Cardiac fibroblast (primary cell): ENCODE data around the gene TIGD1.
A peak's percentile ranks its signal among the peaks of the same experiment; 100 is the strongest.

Source experiments
- DNase-seq, 2 donors: peaks; one replicate each; pipeline versions ENCODE4 v3.0.0 to v3.0.0-alpha.2; 2010; ENCODE audit warnings: low read depth in 2 of 2
- H3K4me3 ChIP-seq, 2 donors: replicated peaks in 1 of 2; 1 replicate in 1 of 2; 2 replicates in 1 of 2; pipeline ENCODE4 v1.5.1; 2011; ENCODE audit warnings: low read depth in 2 of 2, low read length in 2 of 2, mild to moderate bottlenecking in 2 of 2, moderate library complexity in 1 of 2
- CTCF ChIP-seq: IDR thresholded peaks from one replicate; pipeline ENCODE4 v1.5.1; 2011; ENCODE audit warnings: low read depth, mild to moderate bottlenecking, low read length, inconsistent platforms

TIGD1 gene

GRCh38 chr2:232550354-232551249 is at the start of gene TIGD1, which contains the start of gene EIF4E2:
Gene TIGD1, minus strand, starts transcription at chr2:232550557. Its CDS starts 675 bp downstream, at chr2:232549882.
Gene EIF4E2, plus strand, starts transcription at chr2:232550689. Its CDS starts 36 bp downstream, at chr2:232550725.
- peak; percentile 33 for TF ChIP-seq CTCF
- DNase-seq = peak; percentile 92 to 96

DNA sequence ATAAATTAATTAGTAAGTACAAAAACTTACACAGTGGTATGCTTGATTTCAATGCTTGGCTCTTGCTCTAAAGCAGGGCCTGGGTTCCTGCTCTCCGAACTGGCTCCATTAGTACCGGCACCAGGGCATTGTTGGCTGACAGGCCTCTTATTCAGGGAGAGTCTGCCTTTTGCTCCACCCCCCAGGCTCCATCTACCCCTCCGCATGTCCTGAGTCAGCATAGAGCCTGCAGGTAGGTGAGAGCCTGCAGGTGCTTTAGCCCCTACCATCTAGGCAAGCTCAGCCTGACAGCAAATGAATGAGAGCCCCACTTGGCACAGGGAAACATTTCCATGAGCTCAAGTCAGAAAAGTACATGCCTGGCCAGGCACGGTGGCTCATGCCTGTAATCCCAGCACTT is 47.9 kb upstream of the TIGD1 start:
- H3K4me3 ChIP-seq = no peak overlapping the region
- no peak for TF ChIP-seq CTCF
- DNase-seq = no peak

More at GRCh38 chr2:232550354-232551249, at the start of gene TIGD1, which contains the start of gene EIF4E2:
- peak within 1 kb of the TSS; percentile 86 to 87 for H3K4me3 ChIP-seq

DNA sequence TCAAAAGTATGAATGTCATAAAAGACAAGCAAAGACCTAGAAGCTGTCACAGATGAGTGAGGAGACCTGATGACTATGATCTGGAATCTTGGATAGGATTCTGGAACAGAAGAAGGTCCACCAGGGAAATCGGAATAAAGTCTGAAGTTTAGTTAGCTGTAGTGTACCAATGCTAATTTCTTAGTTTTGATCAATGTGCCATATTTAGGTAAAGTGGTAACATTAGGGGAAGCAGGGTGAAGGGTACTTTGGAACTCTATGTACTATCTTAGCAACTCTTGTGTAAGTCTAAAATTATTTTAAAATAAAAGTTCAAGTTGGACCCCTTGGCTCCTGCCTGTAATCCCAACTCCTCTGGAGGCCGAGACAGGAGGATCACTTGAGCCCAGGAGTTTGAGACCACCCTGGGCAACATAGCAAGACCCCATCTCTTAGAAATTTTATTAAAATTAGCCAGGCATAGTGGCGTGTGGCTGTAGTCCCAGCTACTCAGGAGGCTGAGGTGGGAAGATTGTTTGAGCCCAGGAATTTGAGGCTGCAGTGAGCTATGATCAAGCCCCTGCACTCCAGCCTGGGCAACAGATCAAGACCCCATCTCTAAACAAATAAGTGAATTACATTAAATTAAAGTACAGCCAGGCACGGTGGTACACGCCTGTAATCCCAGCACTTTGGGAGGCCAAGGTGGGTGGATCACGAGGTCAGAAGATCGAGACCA is 47.2 kb upstream of the TIGD1 start:
- no peak overlapping the region for H3K4me3 ChIP-seq
- no peak for TF ChIP-seq CTCF
- no peak for DNase-seq

DNA sequence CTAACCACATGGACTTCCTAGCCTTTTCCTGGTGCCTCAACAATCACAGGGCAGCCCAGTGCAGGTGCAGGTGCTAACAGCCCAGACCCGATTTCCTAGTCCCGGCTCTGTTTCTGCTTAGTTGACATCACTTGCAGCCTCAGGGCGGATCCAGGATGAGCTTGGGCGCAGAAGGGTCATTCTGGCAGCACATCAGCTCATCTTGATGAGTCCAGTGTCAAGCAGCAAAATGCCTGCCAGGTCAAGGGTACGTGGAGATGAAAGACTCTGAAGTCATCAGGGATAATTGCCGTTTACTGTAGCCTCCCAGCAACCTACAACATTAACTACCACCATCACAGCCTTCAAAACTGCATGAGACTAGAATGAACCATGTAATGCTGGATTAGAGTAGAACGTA is 43.6 kb upstream of the TIGD1 start:
- DNase-seq = no peak
- no peak overlapping the region for H3K4me3 ChIP-seq
- TF ChIP-seq CTCF = no peak

- DNase-seq = peak; percentile 73 to 89
- H3K4me3 ChIP-seq = no peak overlapping the region
- peak; percentile 26 for TF ChIP-seq CTCF
Observed at GRCh38 chr2:232592772-232593395, 42.5 kb upstream of the TIGD1 start.

- no peak overlapping the region for H3K4me3 ChIP-seq
- TF ChIP-seq CTCF = no peak
- peak; percentile 64 to 87 for DNase-seq
Observed at GRCh38 chr2:232588680-232589585, 38.6 kb upstream of the TIGD1 start.
